GM12865 (cell line): Measurements from ENCODE around the gene DLG2.

ENCODE experiments used
- DNase-seq: peaks from one replicate; pipeline ENCODE4 v3.0.0; 2010; ENCODE audit warnings: low read depth
- H3K4me3 ChIP-seq: 2 replicates; pipeline ENCODE4 v1.5.1; 2011; ENCODE audit warnings: mild to moderate bottlenecking, low read depth, low read length, control low read depth
- TF ChIP-seq, protein P1 (sequence below): IDR thresholded peaks from 2 replicates; pipeline ENCODE4 v1.5.1; 2011; ENCODE audit warnings: low read length, control low read depth, low read depth, inconsistent platforms; ENCODE audit not compliant: insufficient read depth; ENCODE audit errors: missing control alignments

Gene DLG2

DNA sequence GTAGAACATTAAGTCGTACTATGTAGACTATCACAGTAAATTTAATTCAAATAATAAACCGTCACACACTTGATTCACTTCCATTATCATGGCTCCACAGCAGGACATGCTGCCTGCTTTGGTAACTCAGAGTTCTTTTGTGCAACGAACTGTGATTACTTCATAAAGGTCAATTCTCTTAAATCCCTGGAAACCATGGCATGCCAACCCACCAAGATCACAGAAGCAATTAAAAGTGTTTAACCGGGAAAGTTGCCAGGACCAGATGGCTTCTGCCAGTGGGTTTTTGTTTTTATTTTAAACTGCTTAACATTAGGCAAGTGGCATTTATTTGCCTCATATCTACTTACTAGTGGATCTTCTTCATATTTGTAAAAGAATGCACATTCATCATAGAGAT, 1162.1 kb downstream of the DLG2 start:
- no peak for DNase-seq
- H3K4me3 ChIP-seq = no peak overlapping the region
- TF ChIP-seq, protein P1, sequence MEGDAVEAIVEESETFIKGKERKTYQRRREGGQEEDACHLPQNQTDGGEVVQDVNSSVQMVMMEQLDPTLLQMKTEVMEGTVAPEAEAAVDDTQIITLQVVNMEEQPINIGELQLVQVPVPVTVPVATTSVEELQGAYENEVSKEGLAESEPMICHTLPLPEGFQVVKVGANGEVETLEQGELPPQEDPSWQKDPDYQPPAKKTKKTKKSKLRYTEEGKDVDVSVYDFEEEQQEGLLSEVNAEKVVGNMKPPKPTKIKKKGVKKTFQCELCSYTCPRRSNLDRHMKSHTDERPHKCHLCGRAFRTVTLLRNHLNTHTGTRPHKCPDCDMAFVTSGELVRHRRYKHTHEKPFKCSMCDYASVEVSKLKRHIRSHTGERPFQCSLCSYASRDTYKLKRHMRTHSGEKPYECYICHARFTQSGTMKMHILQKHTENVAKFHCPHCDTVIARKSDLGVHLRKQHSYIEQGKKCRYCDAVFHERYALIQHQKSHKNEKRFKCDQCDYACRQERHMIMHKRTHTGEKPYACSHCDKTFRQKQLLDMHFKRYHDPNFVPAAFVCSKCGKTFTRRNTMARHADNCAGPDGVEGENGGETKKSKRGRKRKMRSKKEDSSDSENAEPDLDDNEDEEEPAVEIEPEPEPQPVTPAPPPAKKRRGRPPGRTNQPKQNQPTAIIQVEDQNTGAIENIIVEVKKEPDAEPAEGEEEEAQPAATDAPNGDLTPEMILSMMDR = no peak

DNA sequence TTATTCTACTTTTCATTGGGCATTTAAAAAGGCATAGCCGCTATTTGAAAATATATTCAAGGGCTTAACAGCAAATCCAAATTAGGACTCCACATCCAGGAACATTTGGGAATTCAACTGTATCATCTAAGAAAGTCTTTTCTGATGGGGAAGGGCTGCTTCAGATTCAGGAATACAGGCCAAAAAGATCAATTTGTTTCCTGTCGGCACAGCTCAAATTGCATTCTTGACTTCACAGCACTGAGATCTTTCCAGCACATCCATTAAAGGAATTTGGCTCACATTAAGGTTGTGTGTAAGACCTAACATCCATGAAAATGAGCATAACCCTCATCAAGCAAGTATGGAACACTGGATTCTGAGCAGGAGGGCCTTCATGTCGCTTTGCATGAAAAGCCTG, 1171.5 kb downstream of the DLG2 start:
- TF ChIP-seq, protein P1 = no peak
- no peak for DNase-seq
- no peak overlapping the region for H3K4me3 ChIP-seq

DNA sequence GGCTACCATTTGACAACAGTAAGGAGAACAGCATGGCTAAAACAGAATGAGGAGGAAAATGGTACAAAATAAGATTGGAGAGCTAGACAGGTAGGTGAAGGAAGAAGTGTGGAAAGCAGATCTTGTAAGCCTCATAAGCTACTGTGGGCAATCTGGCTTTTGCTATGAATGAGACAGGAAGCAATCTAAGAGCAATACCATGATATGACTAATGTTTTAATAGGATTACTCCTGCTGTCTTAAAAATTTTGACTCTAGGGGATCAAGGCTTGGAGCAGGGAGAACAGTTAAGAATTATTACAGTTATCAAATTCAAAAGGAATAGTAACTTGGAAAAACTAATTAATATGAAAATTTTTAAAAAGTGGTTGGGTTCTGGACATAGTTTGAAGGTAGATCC, 1174.9 kb downstream of the DLG2 start:
- no peak for DNase-seq
- H3K4me3 ChIP-seq = no peak overlapping the region
- TF ChIP-seq, protein P1 = no peak

DNA sequence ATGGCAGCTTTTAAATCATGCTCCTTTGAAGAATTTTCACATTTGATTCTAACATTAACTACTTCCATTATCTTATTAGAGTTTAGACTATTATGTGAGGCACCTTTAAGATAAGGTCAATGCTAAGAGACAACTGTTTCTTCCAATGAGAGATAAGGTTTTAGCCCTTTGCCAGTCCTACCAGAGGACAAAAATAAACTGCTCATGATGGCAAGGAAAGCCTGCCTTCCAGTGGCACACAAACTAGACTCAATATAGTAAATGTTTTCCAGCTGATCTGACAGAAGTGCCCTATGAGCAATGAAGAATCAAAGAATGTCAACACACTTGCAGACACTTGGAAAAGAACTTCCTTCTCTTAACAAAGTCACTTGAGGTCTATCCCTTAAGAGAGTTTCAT, 1188.6 kb downstream of the DLG2 start:
- TF ChIP-seq, protein P1 = no peak
- H3K4me3 ChIP-seq = no peak overlapping the region
- DNase-seq = no peak

DNA sequence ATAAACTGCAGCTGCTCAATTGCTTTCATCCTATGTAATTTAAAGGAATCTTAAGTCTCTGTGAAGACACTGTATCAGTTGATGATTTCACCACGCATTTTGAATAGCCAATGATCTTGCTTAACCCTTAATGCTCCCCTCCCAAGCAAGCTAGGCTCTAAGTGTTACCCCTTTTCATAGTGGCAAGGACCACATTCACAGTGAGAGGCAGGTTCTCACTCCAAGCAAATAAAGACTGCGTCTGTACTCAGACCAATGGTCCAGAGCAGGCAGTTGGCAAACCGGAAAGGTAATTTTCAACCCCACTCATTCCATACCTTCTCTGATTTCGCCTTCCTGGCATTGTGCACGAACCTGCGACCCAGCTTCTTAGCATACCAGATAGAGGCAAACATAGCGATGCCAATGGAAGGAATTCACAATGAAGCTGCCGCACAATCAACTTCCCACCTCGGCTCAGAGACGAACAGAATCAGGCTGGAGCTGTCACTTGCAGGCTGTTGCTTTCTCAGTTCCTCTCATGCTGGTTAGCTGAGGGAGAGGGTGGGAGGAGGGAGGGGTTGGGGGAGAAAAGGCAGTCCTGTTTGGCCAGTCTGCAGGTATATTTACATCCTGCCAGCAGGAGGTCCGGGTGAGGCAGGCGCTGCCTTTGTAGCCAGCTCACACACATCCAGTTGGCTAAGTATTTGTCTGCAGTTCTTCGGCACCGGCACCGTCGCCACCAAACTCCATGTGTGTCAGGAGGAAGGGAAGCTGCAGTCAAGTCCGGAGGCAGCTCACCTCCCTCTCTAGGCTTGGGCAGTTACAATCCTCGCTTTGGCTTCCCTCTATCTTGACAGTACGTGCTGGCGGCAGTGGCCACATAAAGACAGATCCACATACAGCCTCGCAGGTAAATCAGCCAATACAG, 1189.8 kb downstream of the DLG2 start:
- DNase-seq = peak; percentile 40
- TF ChIP-seq, protein P1 = no peak
- H3K4me3 ChIP-seq = no peak overlapping the region

DNA sequence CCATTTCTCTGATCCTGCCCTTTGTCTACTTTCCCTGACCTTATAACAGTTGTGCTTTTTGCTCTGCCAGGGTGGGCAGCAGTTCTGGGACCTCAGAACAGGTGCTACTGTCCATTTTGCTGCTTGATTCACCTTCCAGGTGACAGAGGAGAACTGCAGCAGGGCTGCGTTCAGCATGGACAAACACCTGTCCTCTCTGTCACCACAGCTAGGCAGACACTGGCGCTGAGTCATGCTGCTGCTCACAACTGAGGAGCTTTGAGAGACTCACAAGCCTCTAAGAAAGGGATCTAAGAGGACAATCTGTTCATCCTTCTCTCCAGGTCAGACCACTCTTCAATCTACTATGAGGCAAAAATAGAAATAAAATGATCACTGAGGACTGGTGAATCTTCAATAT, 1196.5 kb downstream of the DLG2 start:
- no peak overlapping the region for H3K4me3 ChIP-seq
- DNase-seq = no peak
- TF ChIP-seq, protein P1 = no peak

DNA sequence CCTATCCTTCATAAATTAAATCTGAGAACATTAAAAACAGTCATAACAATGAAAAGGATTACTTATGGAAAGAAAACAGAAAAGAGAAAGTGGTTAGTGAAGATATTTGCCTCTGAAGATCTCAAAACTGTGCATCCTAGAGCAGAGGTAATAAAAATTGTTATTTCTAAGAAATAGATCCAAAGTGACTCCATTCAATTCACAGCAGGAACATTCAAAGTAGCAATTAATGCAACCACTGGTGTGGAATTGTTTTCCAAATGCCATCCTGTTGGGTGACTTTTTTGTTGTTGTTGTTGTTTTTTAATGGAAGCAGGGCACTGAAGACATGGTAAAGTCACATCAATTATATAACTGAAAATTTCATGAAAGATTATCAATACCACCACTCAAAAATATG, 1201.5 kb downstream of the DLG2 start:
- DNase-seq = no peak
- no peak overlapping the region for H3K4me3 ChIP-seq
- TF ChIP-seq, protein P1 = no peak
